EH (cell line): ENCODE results near the gene THSD8.
"Not testable (repeated sequence)": the region's sequence is repeated elsewhere in the genome, so short reads cannot be mapped to it uniquely, and the experiment has no call there.

Source experiments
- DNase-seq: peaks from one replicate; pipeline ENCODE4 v3.0.0-alpha.2; 2015; ENCODE audit warnings: low read depth

Gene THSD8

GRCh38 chr19:12792051-12792852, 9.6 kb upstream of the THSD8 start:
- peak; percentile 67 for DNase-seq

GRCh38 chr19:12792853-12793289, 9.0 kb upstream of the THSD8 start:
- DNase-seq: no peak

- DNase-seq: peak; percentile 94
Observed at GRCh38 chr19:12793290-12794195, 8.3 kb upstream of the THSD8 start.

- DNase-seq: no peak
Observed at GRCh38 chr19:12794196-12794941, 7.5 kb upstream of the THSD8 start.

- no peak for DNase-seq
Observed at GRCh38 chr19:12794971-12795381, 6.9 kb upstream of the THSD8 start.

- DNase-seq: peak; percentile 80
Observed at GRCh38 chr19:12796146-12797071, 5.5 kb upstream of the THSD8 start.

GRCh38 chr19:12797141-12797587, 4.7 kb upstream of the THSD8 start:
- DNase-seq: no peak

GRCh38 chr19:12797607-12798006, 4.3 kb upstream of the THSD8 start:
- DNase-seq: not testable (repeated sequence)

GRCh38 chr19:12799742-12800465, 2.0 kb upstream of the THSD8 start:
- DNase-seq: no peak

GRCh38 chr19:12800466-12800770, 1.5 kb upstream of the THSD8 start:
- DNase-seq: no peak

GRCh38 chr19:12800923-12801465, 875 bp upstream of the THSD8 start:
- peak; percentile 30 for DNase-seq

GRCh38 chr19:12802267-12803106, 618 bp downstream of the THSD8 start:
- no peak for DNase-seq

- no peak for DNase-seq
Observed at GRCh38 chr19:12804051-12804450, 2.2 kb downstream of the THSD8 start.

GRCh38 chr19:12806242-12807081, 4.6 kb downstream of the THSD8 start, which contains the start of gene RNASEH2A:
Gene RNASEH2A, plus strand, starts transcription at chr19:12806584. Its CDS starts 90 bp downstream, at chr19:12806674.
- peak; percentile 88 for DNase-seq

- DNase-seq: no peak
Observed at GRCh38 chr19:12815088-12815487, 13.2 kb downstream of the THSD8 start.

GRCh38 chr19:12817188-12817587, 15.3 kb downstream of the THSD8 start:
- DNase-seq: not testable (repeated sequence)

GRCh38 chr19:12817810-12818209, 15.9 kb downstream of the THSD8 start:
- not testable (repeated sequence) for DNase-seq

GRCh38 chr19:12821761-12822160, 19.9 kb downstream of the THSD8 start:
- DNase-seq: no peak
